BLaER1 (cell line): ENCODE measurements around the gene MYH10.

Source experiments
- H3K27ac ChIP-seq: shearing (Covaris generic); formaldehyde crosslinking; 2 replicates; pipeline ENCODE4 v1.8.1; 2022
- H3K27me3 ChIP-seq: shearing (Covaris generic); formaldehyde crosslinking; 2 replicates; pipeline ENCODE4 v1.8.1; 2022
- H3K36me3 ChIP-seq: shearing (Covaris generic); formaldehyde crosslinking; 2 replicates; pipeline ENCODE4 v1.8.1; 2022
- H3K4me1 ChIP-seq: shearing (Covaris generic); formaldehyde crosslinking; 2 replicates; pipeline ENCODE4 v1.8.1; 2022
- H3K4me2 ChIP-seq: shearing (Covaris generic); formaldehyde crosslinking; 2 replicates; pipeline ENCODE4 v1.8.1; 2022
- H3K4me3 ChIP-seq: shearing (Covaris generic); formaldehyde crosslinking; 2 replicates; pipeline ENCODE4 v1.8.1; 2022
- H3K9ac ChIP-seq: shearing (Covaris generic); formaldehyde crosslinking; 2 replicates; pipeline ENCODE4 v1.8.1; 2022
- H3K9me3 ChIP-seq: shearing (Covaris generic); formaldehyde crosslinking; 2 replicates; pipeline ENCODE4 v1.8.1; 2022
- H4K20me1 ChIP-seq: shearing (Covaris generic); formaldehyde crosslinking; 2 replicates; pipeline ENCODE4 v1.8.1; 2022
- Cebpa-rat ChIP-seq: shearing (Covaris generic); IDR thresholded peaks from 2 replicates; pipeline ENCODE4 v1.8.1; 2022

The MYH10 gene

DNA sequence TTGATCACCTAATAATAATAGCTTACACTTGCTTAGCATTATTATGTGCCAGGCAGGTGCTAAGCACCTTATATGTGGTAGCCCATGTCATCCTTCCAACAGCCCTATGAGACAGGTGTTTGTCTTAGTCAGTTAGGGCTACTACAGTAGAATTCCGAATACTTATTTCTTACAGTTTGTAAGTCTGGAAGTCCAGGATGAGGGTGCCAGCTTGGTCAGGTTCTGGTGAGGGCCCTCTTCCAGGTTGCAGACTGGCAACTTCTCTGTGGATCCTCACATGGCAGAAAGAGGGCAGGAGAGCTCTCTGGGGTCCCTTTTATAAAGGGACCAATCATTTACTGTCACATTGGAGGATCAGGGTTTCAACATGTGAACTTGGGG lies 19.6 kb upstream of the MYH10 start:
- no peak for TF ChIP-seq Cebpa-rat
- Histone ChIP-seq H3K9ac (no peak overlapping the region), H4K20me1 (no peaks in the 10 kb centered on the region)

DNA sequence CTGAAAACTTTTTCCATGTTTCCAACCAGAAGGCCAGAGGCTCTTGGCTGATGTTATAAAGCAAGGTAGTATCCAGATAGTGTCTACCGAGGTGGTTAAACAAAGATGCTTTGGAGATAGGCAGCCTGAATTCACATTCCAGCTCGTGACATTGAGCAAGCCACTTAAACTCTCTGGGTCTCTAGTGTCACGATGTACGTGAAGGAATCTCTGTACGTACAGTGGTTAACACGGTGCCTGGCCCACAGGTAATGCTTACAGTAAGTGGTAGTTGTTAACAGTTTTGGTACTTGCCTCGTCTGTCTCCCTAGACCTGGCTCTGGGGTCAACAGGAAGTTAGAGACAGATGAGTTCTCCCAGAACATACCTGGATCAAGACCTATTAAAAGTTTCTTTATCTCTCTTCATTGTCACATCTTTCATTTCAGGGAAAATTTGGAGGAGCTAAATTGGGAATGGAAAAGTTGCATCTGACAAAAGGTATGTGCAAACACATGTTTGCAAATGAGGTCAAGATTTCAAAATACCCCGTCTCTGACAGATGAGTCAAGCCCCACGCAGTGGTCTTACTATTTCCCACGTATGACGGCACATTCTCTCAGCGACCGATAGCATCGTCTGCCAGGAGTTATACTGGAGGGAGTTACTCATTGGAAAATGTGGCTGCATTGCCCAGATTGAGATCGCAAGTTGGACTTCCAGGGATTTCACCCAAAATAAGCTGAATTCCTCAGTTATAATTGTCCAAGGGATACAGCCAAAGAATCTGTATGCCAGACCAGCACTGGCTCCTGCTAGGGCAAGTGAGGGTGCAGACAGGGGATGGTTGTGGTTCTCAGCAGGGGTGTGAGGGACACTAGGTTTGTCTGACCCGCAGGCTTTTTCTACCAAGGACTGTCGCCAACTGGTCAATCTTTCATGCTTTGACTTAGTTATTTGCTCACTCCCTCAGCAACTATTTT lies 18.9 kb upstream of the MYH10 start:
- Histone ChIP-seq H3K9me3 (no peaks in the 10 kb centered on the region), H3K4me1 (peaks cover 1% of the 10 kb centered on the region), H3K4me3 (no peak overlapping the region), H3K4me2 (no peak overlapping the region), H3K27ac (no peak overlapping the region), H4K20me1 (no peaks in the 10 kb centered on the region), H3K27me3 (no peaks in the 10 kb centered on the region), H3K36me3 (no peaks in the 10 kb centered on the region), H3K9ac (no peak overlapping the region)
- TF ChIP-seq Cebpa-rat, result no peak

More for the DNA sequence above, 19.6 kb upstream of the MYH10 start:
- no peaks in the 10 kb centered on the region for H3K27me3 ChIP-seq
- H3K27ac ChIP-seq, result no peak overlapping the region
- no peaks in the 10 kb centered on the region for H3K9me3 ChIP-seq
- H3K4me1 ChIP-seq, result peaks cover 8% of the 10 kb centered on the region
- no peak overlapping the region for H3K4me3 ChIP-seq
- no peak overlapping the region for H3K4me2 ChIP-seq
- no peaks in the 10 kb centered on the region for H3K36me3 ChIP-seq

DNA sequence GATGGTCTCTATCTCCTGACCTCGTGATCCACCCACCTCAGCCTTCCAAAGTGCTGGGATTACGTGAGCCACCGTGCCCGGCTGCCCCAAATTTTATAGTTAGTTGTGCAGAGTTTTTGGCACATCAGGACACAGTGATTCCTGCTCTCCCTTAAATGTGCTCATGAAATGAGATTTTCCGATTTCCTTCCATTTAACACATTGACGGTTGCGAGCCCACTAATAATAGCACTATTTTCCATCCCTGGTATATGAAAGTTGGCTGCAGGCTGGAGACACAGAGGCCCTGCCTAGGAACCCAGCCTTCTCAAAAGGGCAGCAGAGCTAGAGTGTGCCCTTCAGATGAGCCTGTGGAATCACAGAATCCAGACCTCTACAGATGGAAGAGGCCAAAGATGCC lies 17.4 kb upstream of the MYH10 start:
- no peaks in the 10 kb centered on the region for H3K9me3 ChIP-seq
- no peak overlapping the region for H3K9ac ChIP-seq
- no peaks in the 10 kb centered on the region for H3K27me3 ChIP-seq
- no peaks in the 10 kb centered on the region for H3K4me1 ChIP-seq
- H3K27ac ChIP-seq, result no peak overlapping the region
- H3K4me2 ChIP-seq, result no peak overlapping the region
- TF ChIP-seq Cebpa-rat, result no peak
- no peaks in the 10 kb centered on the region for H4K20me1 ChIP-seq
- H3K36me3 ChIP-seq, result no peaks in the 10 kb centered on the region
- H3K4me3 ChIP-seq, result no peak overlapping the region

DNA sequence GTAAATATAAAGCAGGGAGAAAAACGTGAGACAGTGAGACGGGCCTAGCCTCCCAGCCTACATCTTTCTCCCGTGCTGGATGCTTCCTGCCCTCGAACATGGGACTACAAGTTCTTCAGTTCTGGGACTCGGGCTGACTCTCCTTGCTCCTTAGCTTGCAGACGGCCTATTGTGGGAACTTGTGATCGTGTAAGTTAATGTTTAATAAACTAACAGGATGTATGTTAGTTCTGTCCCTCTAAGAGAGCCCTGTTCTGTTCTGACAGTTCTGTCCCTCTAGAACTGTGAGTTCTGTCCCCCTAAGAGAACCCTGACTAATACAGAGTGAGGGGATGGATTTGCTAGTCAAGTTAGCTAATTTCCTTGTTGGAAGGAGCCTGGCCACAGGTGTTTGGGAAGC lies 16.7 kb upstream of the MYH10 start:
- H3K9ac ChIP-seq, result no peak overlapping the region
- H3K27ac ChIP-seq, result no peak overlapping the region
- H4K20me1 ChIP-seq, result no peaks in the 10 kb centered on the region
- H3K4me3 ChIP-seq, result no peak overlapping the region
- H3K9me3 ChIP-seq, result no peaks in the 10 kb centered on the region
- H3K36me3 ChIP-seq, result no peaks in the 10 kb centered on the region
- H3K4me1 ChIP-seq, result no peaks in the 10 kb centered on the region
- H3K27me3 ChIP-seq, result no peaks in the 10 kb centered on the region
- no peak overlapping the region for H3K4me2 ChIP-seq
- no peak for TF ChIP-seq Cebpa-rat

DNA sequence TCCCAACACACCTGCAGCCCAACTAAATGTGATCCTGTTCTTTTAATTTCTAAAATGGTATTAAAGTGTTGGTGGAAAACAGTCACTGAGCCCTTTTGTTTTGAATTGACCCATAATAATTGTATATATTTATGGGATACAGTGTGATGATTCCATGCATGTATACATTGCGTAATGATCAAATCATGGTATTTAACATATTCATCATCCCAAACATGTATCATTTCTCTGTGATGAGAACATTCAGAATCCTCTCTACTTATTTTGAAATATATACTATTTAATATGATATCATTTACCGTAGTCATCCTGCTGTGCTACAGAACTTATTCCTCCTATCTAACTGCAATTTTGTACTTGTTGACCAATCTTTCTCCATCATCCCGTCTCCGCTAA lies 14.0 kb upstream of the MYH10 start:
- no peak overlapping the region for H3K4me3 ChIP-seq
- no peak overlapping the region for H3K9ac ChIP-seq
- H3K36me3 ChIP-seq, result no peaks in the 10 kb centered on the region
- TF ChIP-seq Cebpa-rat, result peak; percentile 34; the same call in 1 of the 2 replicates
- H3K9me3 ChIP-seq, result no peaks in the 10 kb centered on the region
- H3K4me2 ChIP-seq, result no peak overlapping the region
- no peaks in the 10 kb centered on the region for H4K20me1 ChIP-seq
- H3K27me3 ChIP-seq, result no peaks in the 10 kb centered on the region
- H3K27ac ChIP-seq, result no peak overlapping the region
- no peaks in the 10 kb centered on the region for H3K4me1 ChIP-seq

DNA sequence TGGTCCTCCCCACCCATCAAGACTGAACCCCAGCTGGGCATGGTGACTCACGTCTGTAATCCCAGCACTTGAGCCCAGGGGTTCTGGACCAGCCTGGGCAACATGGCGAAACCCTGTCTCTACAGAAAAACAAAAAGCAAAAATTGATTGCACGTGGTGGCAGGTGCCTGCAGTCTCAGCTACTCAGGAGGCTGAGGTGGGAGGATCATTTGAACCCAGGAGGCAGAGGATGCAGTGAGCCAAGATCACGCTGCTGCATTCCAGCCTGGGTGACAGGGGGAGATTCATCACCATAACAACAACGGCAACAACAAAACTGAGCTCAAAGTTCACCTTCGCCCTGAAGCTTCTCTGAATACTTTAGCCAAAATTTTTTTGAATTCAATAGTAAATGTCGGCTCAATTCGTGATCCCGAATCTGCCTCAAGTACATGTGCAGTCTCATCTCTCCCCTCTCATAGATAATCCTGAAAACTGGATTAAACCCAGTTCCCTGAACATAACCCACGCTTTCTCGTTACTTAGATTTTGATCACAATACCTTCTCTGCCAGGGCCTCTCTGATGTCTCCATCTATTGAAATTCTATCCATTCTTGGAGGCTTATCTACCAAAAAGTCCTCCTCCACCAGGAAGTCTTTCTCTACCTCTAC lies 13.5 kb upstream of the MYH10 start:
- no peak overlapping the region for H3K9ac ChIP-seq
- no peak overlapping the region for H3K4me2 ChIP-seq
- no peaks in the 10 kb centered on the region for H3K9me3 ChIP-seq
- no peaks in the 10 kb centered on the region for H3K27me3 ChIP-seq
- H3K4me3 ChIP-seq, result no peak overlapping the region
- H3K4me1 ChIP-seq, result no peaks in the 10 kb centered on the region
- H4K20me1 ChIP-seq, result no peaks in the 10 kb centered on the region
- TF ChIP-seq Cebpa-rat, result no peak
- no peaks in the 10 kb centered on the region for H3K36me3 ChIP-seq
- H3K27ac ChIP-seq, result no peak overlapping the region

DNA sequence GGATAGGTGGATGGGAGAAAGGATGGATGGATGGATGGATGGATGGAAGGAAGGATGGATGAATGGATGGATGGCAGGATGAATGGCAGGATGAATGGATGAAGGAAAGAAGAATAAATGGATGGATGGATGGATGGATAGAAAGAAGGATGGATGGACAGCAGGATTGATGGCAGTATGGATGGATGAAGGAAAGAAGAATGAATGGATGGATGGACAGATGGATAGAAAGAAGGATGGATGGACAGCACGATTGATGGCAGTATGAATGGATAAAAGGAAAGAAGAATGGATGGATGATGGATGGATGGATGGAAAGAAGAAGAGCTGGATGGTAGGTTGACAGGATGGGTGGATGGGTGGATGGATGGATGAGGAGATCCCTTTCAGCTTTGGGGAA lies 9.2 kb upstream of the MYH10 start:
- no peaks in the 10 kb centered on the region for H3K4me1 ChIP-seq
- no peak overlapping the region for H3K4me3 ChIP-seq
- H3K27ac ChIP-seq, result no peak overlapping the region
- no peaks in the 10 kb centered on the region for H3K9me3 ChIP-seq
- H3K36me3 ChIP-seq, result no peaks in the 10 kb centered on the region
- no peaks in the 10 kb centered on the region for H3K27me3 ChIP-seq
- TF ChIP-seq Cebpa-rat, result no peak
- no peak overlapping the region for H3K4me2 ChIP-seq
- no peaks in the 10 kb centered on the region for H4K20me1 ChIP-seq
- H3K9ac ChIP-seq, result no peak overlapping the region

DNA sequence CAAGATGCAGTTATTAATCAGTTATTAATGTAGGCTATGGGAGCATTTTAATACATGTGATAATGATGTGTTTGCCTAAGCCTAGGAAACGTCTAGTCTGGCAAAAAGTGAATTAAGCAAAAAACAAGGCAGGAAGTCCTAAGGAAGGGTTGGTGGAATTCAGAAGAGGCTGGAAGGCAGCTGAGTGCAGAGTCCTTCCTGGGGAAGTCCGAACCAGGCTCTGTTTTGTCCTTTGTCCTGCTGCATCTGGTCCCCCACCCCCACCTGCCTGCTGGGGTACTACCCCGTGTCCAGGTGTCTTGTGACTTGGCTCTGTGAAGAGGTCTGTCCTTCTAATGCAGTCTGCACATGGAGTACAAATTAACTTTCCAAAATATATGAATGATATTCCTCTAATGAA lies 1.5 kb upstream of the MYH10 start:
- H3K4me1 ChIP-seq, result peaks cover 29% of the 10 kb centered on the region
- no peak for TF ChIP-seq Cebpa-rat
- no peaks in the 10 kb centered on the region for H3K27me3 ChIP-seq
- peaks cover 18% of the 10 kb centered on the region for H4K20me1 ChIP-seq
- peak overlapping the region; percentile 92 for H3K4me2 ChIP-seq
- H3K9me3 ChIP-seq, result no peaks in the 10 kb centered on the region
- no peak overlapping the region for H3K9ac ChIP-seq
- H3K36me3 ChIP-seq, result no peaks in the 10 kb centered on the region
- H3K4me3 ChIP-seq, result no peak overlapping the region; the same call in 1 of the 2 replicates
- no peak overlapping the region for H3K27ac ChIP-seq

DNA sequence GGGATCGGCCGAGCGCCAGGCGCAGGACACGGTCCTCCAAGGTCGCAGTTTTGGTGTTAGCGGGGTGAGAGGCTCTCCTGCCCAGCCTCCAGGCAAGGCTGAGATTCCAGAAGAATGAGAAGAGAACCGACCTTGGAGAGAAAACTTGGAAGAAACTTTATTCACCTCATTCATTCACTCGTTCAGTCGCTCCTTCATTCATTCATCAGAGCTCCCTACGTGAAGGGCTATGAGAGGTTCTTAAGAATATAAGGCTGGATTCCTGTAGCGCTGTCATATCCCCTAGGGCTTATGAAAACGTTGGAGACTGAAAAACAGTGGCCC lies 991 bp upstream of the MYH10 start:
- Histone ChIP-seq H3K4me3 (peak overlapping the region; percentile 87), H3K4me1 (peaks cover 29% of the 10 kb centered on the region), H3K4me2 (peak overlapping the region; percentile 92), H3K9me3 (no peaks in the 10 kb centered on the region), H3K36me3 (no peaks in the 10 kb centered on the region), H3K27me3 (no peaks in the 10 kb centered on the region), H4K20me1 (peaks cover 21% of the 10 kb centered on the region), H3K9ac (peak overlapping the region; percentile 74), H3K27ac (peak overlapping the region; percentile 66)
- no peak for TF ChIP-seq Cebpa-rat

DNA sequence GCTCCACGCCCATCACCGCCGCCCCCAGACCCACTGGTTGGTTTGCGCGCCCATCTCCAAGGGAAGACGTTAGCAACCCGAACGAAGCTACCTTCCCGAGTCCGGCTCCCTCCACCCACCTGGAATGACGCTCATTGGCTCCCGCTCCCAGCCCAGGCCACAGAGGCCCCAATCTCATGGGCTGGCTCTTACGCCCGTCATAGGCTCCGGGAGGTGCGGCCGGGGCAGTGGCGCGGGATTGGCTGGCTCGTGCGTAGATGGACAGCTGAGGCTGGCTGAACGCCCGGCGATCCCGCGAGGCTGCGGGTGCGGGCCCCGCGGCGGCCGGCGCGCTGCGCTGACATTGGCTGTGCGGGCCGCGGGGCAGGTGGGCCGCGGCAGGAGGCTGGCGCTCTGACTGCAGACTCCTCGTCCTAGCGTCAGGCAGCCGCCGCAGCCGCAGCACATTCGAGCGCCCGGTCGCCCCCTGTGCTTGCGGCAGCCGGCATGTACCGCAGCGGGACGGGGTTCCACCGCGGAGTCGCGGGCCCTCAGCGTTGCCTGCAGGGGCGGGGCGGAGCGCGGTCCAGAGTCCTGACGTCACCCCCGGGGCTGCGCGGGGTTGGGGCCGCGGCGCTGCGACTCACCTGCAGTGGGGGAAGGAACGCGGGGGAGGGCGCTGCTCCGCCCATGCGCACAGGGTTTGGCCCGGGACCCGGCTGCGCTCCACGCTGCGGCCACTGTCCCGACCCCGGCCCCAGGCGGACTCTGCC lies 453 bp upstream of the MYH10 start:
- H3K4me2 ChIP-seq, result peak overlapping the region; percentile 92
- peak overlapping the region; percentile 66 for H3K27ac ChIP-seq
- H4K20me1 ChIP-seq, result peaks cover 21% of the 10 kb centered on the region

More for the DNA sequence above, 453 bp upstream of the MYH10 start:
- Histone ChIP-seq H3K4me3 (peak overlapping the region; percentile 87), H3K36me3 (no peaks in the 10 kb centered on the region), H3K27me3 (no peaks in the 10 kb centered on the region), H3K9me3 (no peaks in the 10 kb centered on the region), H3K4me1 (peaks cover 29% of the 10 kb centered on the region), H3K9ac (peak overlapping the region; percentile 74)
- no peak for TF ChIP-seq Cebpa-rat
